HS-27A (cell line): ENCODE data around the gene CEMIP.

ENCODE experiments used
- DNase-seq: peaks from one replicate; pipeline ENCODE4 v3.0.0-alpha.2; 2012; ENCODE audit warnings: low read depth, missing footprints

The CEMIP gene

GRCh38 chr15:80982839-80983238 lies 203.7 kb downstream of the CEMIP start:
- no peak for DNase-seq

- DNase-seq, result no peak
Observed at GRCh38 chr15:80984856-80985255, 205.7 kb downstream of the CEMIP start.

GRCh38 chr15:80985981-80986380 lies 206.8 kb downstream of the CEMIP start:
- no peak for DNase-seq

GRCh38 chr15:80986487-80986886 lies 207.3 kb downstream of the CEMIP start:
- no peak for DNase-seq

GRCh38 chr15:80988148-80988796 lies 209.1 kb downstream of the CEMIP start:
- DNase-seq, result no peak

GRCh38 chr15:80989081-80989517 lies 209.9 kb downstream of the CEMIP start:
- DNase-seq, result no peak

- peak; percentile 92 for DNase-seq
Observed at GRCh38 chr15:80989518-80990478, 210.6 kb downstream of the CEMIP start, which contains the start of gene MESD. Gene MESD (minus strand): TSS chr15:80989819. CDS start chr15:80989791, 28 bp downstream.

- no peak for DNase-seq
Observed at GRCh38 chr15:80990955-80991354, 211.8 kb downstream of the CEMIP start.

- DNase-seq, result no peak
Observed at GRCh38 chr15:80991421-80991820, 212.3 kb downstream of the CEMIP start.

GRCh38 chr15:80992006-80992405 lies 212.8 kb downstream of the CEMIP start:
- DNase-seq, result no peak

- DNase-seq, result no peak
Observed at GRCh38 chr15:80992441-80992840, 213.3 kb downstream of the CEMIP start.

GRCh38 chr15:80996247-80996646 lies 217.1 kb downstream of the CEMIP start:
- DNase-seq, result no peak

- DNase-seq, result no peak
Observed at GRCh38 chr15:80997692-80998091, 218.5 kb downstream of the CEMIP start.

- no peak for DNase-seq
Observed at GRCh38 chr15:80998251-80998650, 219.1 kb downstream of the CEMIP start.

GRCh38 chr15:80999623-81000036 lies 220.5 kb downstream of the CEMIP start:
- DNase-seq, result no peak

- no peak for DNase-seq
Observed at GRCh38 chr15:81000144-81000623, 221.0 kb downstream of the CEMIP start.

- peak; percentile 87 for DNase-seq
Observed at GRCh38 chr15:81000624-81001151, 221.5 kb downstream of the CEMIP start, which contains the start of gene TLNRD1. Gene TLNRD1 (plus strand): TSS chr15:81000923. CDS start chr15:81002272, 1,349 bp downstream.
